ENCODE data around the gene OR2H1. TPM values are rescaled to one million over a fixed set of nuclear protein-coding genes. Genes with fewer than 3 reads are reported as not detected.

The OR2H1 gene
- total and polyA plus RNA-seq, 12 donors = not detected

GRCh38 chr6:29494131-29494530, 37.2 kb downstream of the OR2H1 start:
- H3K27ac ChIP-seq = no peak overlapping the region
- no peaks in the 10 kb centered on the region for H3K9me3 ChIP-seq (replicated peaks in 1 of 3)
- H3K4me1 ChIP-seq (replicated peaks in 1 of 2) = no peaks in the 10 kb centered on the region
- no peak overlapping the region for H3K4me3 ChIP-seq
- intact Hi-C loops (cut with DNase I) = no loop called here
- TF ChIP-seq POLR2A (IDR thresholded peaks at IDR 0.05) (no peak), CTCF (IDR thresholded peaks at IDR 0.05) (no peak)
- H3K27me3 ChIP-seq = no peaks in the 10 kb centered on the region
- H3K36me3 ChIP-seq (replicated peaks in 1 of 2) = no peaks in the 10 kb centered on the region
- DNase-seq = no peak
- 59 to 91% (median 63%) methylated on average over 1 to 2 of the region's 2 CpGs for WGBS, 4 donors

- Histone ChIP-seq H3K9me3 (replicated peaks in 1 of 3) (no peaks in the 10 kb centered on the region), H3K4me3 (no peak overlapping the region), H3K27me3 (no peaks in the 10 kb centered on the region), H3K36me3 (replicated peaks in 1 of 2) (no peaks in the 10 kb centered on the region), H3K4me1 (replicated peaks in 1 of 2) (no peaks in the 10 kb centered on the region), H3K27ac (no peak overlapping the region)
- 63 to 67% (median 66%) methylated on average over 4 of the region's 4 CpGs for WGBS, 4 donors
- intact Hi-C loops (cut with DNase I) = no loop called here
- DNase-seq = no peak
- TF ChIP-seq POLR2A (IDR thresholded peaks at IDR 0.05) (no peak), CTCF (IDR thresholded peaks at IDR 0.05) (no peak)
Measured at GRCh38 chr6:29495571-29495970, 38.6 kb downstream of the OR2H1 start.

- Histone ChIP-seq H3K36me3 (replicated peaks in 1 of 2) (no peaks in the 10 kb centered on the region), H3K4me1 (replicated peaks in 1 of 2) (no peaks in the 10 kb centered on the region), H3K27me3 (no peaks in the 10 kb centered on the region), H3K27ac (no peak overlapping the region), H3K4me3 (no peak overlapping the region), H3K9me3 (replicated peaks in 1 of 3) (no peaks in the 10 kb centered on the region)
- WGBS, 4 donors = 61 to 78% (median 77%) methylated on average over 4 of the region's 4 CpGs
- TF ChIP-seq POLR2A (IDR thresholded peaks at IDR 0.05) (no peak), CTCF (IDR thresholded peaks at IDR 0.05) (no peak)
- intact Hi-C loops (cut with DNase I) = no loop called here
- DNase-seq = no peak
Measured at GRCh38 chr6:29496961-29497360, 40.0 kb downstream of the OR2H1 start.

GRCh38 chr6:29499704-29500103, 42.7 kb downstream of the OR2H1 start:
- Histone ChIP-seq H3K4me1 (replicated peaks in 1 of 2) (no peaks in the 10 kb centered on the region), H3K36me3 (replicated peaks in 1 of 2) (no peaks in the 10 kb centered on the region), H3K4me3 (no peak overlapping the region), H3K27ac (no peak overlapping the region), H3K9me3 (replicated peaks in 1 of 3) (no peaks in the 10 kb centered on the region), H3K27me3 (no peaks in the 10 kb centered on the region)
- TF ChIP-seq POLR2A (IDR thresholded peaks at IDR 0.05) = no peak
- TF ChIP-seq CTCF (IDR thresholded peaks at IDR 0.05) = no peak
- intact Hi-C loops (cut with DNase I) = no loop called here
- no peak for DNase-seq
- 70 to 81% (median 79%) methylated on average over 5 of the region's 5 CpGs for WGBS, 4 donors

Data from adrenal gland (tissue), 12 donors.